DOHH2 (cell line): Measurements from ENCODE around the gene SFI1.

Experiments used
- CTCF ChIP-seq: fragments of 200-600 bp; sonication (generic); IDR thresholded peaks from one replicate; pipeline ENCODE4 v1.5.1; 2014; ENCODE audit warnings: antibody characterized with exemption, mild to moderate bottlenecking, low read depth, low read length; ENCODE audit not compliant: poor library complexity, severe bottlenecking
- EZH2phosphoT487 ChIP-seq: fragments of 200-600 bp; sonication (generic); IDR thresholded peaks from 2 replicates; pipeline ENCODE4 v1.6.1; 2017; ENCODE audit warnings: borderline replicate concordance, mild to moderate bottlenecking, antibody characterized with exemption, low read length, moderate library complexity, mixed read lengths

GRCh38 chr22:31575190-31575589 is 78.9 kb downstream of the SFI1 start:
- no peak for TF ChIP-seq CTCF
- no peak for TF ChIP-seq EZH2phosphoT487
